HepG2 (cell line): ENCODE results near the gene PDP2.

Experiments used
- CEBPG ChIP-seq: IDR thresholded peaks from 2 replicates; pipeline ENCODE4 v1.6.1; 2016
- CTCF ChIP-seq: sonication (generic); formaldehyde crosslinking; IDR thresholded peaks from 2 replicates; pipeline ENCODE4 v1.5.0; 2020; ENCODE audit warnings: mild to moderate bottlenecking, missing genetic modification reagents, moderate library complexity
- DNMT1 ChIP-seq: sonication (generic); formaldehyde crosslinking; IDR thresholded peaks from 2 replicates; pipeline ENCODE4 v1.5.1; 2020; ENCODE audit warnings: mild to moderate bottlenecking, missing genetic modification reagents
- HMGXB4 ChIP-seq, 2 experiments: sonication (generic) in 1 of 2; formaldehyde crosslinking in 1 of 2; IDR thresholded peaks; 2 replicates each; pipeline versions ENCODE4 v1.4.0 to v1.6.1; 2018 to 2020; ENCODE audit warnings: missing genetic modification reagents in 2 of 2, borderline replicate concordance in 1 of 2, low read depth in 1 of 2, mild to moderate bottlenecking in 1 of 2, missing biosample characterization in 1 of 2
- KDM3A ChIP-seq: IDR thresholded peaks from 2 replicates; pipeline ENCODE4 v1.6.1; 2018; ENCODE audit warnings: low read depth, missing compliant biosample characterization
- MAX ChIP-seq: IDR thresholded peaks from 2 replicates; pipeline ENCODE4 v1.6.1; 2012; ENCODE audit warnings: inconsistent platforms
- MIXL1 ChIP-seq: IDR thresholded peaks from 2 replicates; pipeline ENCODE4 v1.6.1; 2016
- MXI1 ChIP-seq: IDR thresholded peaks from 3 replicates; pipeline ENCODE4 v1.6.1; 2012; ENCODE audit warnings: low read depth, low read length, inconsistent platforms, borderline replicate concordance
- NR2F1 ChIP-seq, 2 experiments: fragments of 450-650 bp in 1 of 2; formaldehyde crosslinking in 1 of 2; IDR thresholded peaks; 2 replicates each; pipeline versions ENCODE4 v1.5.0 to v1.6.1; 2016 to 2020; ENCODE audit warnings: mild to moderate bottlenecking in 1 of 2, missing compliant biosample characterization in 1 of 2, missing genetic modification reagents in 1 of 2, moderate library complexity in 1 of 2
- POLR2A ChIP-seq, 2 experiments: IDR thresholded peaks; 2 replicates each; pipeline ENCODE4 v1.6.1; 2011; ENCODE audit warnings: low read depth in 2 of 2, low read length in 2 of 2, mild to moderate bottlenecking in 1 of 2, moderate library complexity in 1 of 2; ENCODE audit not compliant: insufficient read depth in 1 of 2
- RNF219 ChIP-seq: sonication (generic); formaldehyde crosslinking; IDR thresholded peaks from 2 replicates; pipeline ENCODE4 v1.5.0; 2020; ENCODE audit warnings: mild to moderate bottlenecking, missing genetic modification reagents
- SIN3A ChIP-seq: IDR thresholded peaks from 2 replicates; pipeline ENCODE4 v1.6.1; 2011; ENCODE audit warnings: low read depth, mild to moderate bottlenecking, control low read depth, low read length, borderline replicate concordance
- ZBTB10 ChIP-seq: sonication (generic); formaldehyde crosslinking; IDR thresholded peaks from 2 replicates; pipeline ENCODE4 v1.4.0; 2020; ENCODE audit warnings: missing genetic modification reagents, borderline replicate concordance

- TF ChIP-seq DNMT1 (CRISPR knock-in tag) (no peak), MXI1 (no peak), CTCF (CRISPR knock-in tag) (no peak), CEBPG (CRISPR knock-in tag) (no peak), NR2F1 (CRISPR knock-in tag; IDR thresholded peaks at IDR 0.05) (no peak), KDM3A (no peak), POLR2A (IDR thresholded peaks at IDR 0.05; ENCODE audit: insufficient read depth in 1 of 2, low read depth in 2 of 2, low read length in 2 of 2) (no peak), MAX (no peak), ZBTB10 (CRISPR knock-in tag) (no peak), RNF219 (CRISPR knock-in tag) (no peak), HMGXB4 (CRISPR knock-in tag; IDR thresholded peaks at IDR 0.05; ENCODE audit: borderline replicate concordance in 1 of 2, low read depth in 1 of 2) (no peak; a peak in 2 of 4 replicates), MIXL1 (no peak), SIN3A (no peak)
Observed at GRCh38 chr16:66927918-66928649, 47.8 kb downstream of the PDP2 start.
